Measurements from ENCODE around the gene MB21D2. TPM values are rescaled to one million over a fixed set of nuclear protein-coding genes. Genes with fewer than 3 reads are reported as not detected.

Gene MB21D2
- total and polyA plus RNA-seq, 2 of the 8 experiments (the other 6 are each of a cell fraction or from before 2014, with no cell fraction given): 10.0 to 21.0 TPM

DNA sequence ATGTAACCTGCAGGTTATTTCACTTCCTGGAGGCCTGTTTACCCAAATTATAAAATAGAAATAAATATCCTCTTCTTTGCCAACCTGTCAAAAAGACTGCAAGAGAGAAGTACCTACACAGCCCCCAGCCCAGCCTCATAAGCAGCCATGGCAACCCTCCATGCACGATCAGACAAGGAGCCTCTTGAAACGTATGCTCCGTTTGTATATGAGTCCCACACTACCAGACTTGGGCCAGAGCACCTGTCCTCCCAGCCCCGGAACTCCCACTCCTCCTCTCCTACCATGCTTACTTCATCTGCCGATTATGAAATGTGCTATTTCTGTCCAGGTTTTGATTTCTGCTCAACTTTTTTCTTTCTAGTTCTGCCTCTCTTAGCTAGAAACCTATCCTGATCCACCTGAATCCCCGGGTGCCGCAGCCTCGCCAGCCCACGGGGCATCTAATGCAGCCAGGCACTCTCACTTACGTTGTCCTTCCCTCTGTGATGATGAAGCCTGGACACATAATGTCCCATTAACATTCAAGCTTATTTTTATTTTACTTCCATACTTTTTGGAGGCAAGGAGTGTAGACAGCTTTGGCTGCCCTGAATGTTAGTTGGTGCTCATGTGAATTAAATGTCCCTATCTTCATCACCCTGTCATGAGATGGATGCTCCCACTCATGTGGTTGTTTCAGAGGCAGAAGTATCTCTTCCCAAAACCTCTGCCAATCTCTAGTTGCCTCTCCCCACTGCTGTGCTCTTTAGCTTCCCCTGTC lies 73.8 kb downstream of the MB21D2 start (continued):
- TF ChIP-seq, protein P1, sequence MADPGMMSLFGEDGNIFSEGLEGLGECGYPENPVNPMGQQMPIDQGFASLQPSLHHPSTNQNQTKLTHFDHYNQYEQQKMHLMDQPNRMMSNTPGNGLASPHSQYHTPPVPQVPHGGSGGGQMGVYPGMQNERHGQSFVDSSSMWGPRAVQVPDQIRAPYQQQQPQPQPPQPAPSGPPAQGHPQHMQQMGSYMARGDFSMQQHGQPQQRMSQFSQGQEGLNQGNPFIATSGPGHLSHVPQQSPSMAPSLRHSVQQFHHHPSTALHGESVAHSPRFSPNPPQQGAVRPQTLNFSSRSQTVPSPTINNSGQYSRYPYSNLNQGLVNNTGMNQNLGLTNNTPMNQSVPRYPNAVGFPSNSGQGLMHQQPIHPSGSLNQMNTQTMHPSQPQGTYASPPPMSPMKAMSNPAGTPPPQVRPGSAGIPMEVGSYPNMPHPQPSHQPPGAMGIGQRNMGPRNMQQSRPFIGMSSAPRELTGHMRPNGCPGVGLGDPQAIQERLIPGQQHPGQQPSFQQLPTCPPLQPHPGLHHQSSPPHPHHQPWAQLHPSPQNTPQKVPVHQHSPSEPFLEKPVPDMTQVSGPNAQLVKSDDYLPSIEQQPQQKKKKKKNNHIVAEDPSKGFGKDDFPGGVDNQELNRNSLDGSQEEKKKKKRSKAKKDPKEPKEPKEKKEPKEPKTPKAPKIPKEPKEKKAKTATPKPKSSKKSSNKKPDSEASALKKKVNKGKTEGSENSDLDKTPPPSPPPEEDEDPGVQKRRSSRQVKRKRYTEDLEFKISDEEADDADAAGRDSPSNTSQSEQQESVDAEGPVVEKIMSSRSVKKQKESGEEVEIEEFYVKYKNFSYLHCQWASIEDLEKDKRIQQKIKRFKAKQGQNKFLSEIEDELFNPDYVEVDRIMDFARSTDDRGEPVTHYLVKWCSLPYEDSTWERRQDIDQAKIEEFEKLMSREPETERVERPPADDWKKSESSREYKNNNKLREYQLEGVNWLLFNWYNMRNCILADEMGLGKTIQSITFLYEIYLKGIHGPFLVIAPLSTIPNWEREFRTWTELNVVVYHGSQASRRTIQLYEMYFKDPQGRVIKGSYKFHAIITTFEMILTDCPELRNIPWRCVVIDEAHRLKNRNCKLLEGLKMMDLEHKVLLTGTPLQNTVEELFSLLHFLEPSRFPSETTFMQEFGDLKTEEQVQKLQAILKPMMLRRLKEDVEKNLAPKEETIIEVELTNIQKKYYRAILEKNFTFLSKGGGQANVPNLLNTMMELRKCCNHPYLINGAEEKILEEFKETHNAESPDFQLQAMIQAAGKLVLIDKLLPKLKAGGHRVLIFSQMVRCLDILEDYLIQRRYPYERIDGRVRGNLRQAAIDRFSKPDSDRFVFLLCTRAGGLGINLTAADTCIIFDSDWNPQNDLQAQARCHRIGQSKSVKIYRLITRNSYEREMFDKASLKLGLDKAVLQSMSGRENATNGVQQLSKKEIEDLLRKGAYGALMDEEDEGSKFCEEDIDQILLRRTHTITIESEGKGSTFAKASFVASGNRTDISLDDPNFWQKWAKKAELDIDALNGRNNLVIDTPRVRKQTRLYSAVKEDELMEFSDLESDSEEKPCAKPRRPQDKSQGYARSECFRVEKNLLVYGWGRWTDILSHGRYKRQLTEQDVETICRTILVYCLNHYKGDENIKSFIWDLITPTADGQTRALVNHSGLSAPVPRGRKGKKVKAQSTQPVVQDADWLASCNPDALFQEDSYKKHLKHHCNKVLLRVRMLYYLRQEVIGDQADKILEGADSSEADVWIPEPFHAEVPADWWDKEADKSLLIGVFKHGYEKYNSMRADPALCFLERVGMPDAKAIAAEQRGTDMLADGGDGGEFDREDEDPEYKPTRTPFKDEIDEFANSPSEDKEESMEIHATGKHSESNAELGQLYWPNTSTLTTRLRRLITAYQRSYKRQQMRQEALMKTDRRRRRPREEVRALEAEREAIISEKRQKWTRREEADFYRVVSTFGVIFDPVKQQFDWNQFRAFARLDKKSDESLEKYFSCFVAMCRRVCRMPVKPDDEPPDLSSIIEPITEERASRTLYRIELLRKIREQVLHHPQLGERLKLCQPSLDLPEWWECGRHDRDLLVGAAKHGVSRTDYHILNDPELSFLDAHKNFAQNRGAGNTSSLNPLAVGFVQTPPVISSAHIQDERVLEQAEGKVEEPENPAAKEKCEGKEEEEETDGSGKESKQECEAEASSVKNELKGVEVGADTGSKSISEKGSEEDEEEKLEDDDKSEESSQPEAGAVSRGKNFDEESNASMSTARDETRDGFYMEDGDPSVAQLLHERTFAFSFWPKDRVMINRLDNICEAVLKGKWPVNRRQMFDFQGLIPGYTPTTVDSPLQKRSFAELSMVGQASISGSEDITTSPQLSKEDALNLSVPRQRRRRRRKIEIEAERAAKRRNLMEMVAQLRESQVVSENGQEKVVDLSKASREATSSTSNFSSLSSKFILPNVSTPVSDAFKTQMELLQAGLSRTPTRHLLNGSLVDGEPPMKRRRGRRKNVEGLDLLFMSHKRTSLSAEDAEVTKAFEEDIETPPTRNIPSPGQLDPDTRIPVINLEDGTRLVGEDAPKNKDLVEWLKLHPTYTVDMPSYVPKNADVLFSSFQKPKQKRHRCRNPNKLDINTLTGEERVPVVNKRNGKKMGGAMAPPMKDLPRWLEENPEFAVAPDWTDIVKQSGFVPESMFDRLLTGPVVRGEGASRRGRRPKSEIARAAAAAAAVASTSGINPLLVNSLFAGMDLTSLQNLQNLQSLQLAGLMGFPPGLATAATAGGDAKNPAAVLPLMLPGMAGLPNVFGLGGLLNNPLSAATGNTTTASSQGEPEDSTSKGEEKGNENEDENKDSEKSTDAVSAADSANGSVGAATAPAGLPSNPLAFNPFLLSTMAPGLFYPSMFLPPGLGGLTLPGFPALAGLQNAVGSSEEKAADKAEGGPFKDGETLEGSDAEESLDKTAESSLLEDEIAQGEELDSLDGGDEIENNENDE (IDR thresholded peaks at IDR 0.05; ENCODE audit: insufficient replicate concordance, low read length): no peak
- TF ChIP-seq KDM5A (IDR thresholded peaks at IDR 0.05; ENCODE audit: low read length) (no peak), POU5F1 (IDR thresholded peaks at IDR 0.05; ENCODE audit: low read depth, low read length) (no peak), SAP30 (IDR thresholded peaks at IDR 0.05; ENCODE audit: insufficient read depth, insufficient replicate concordance, low read length) (no peak), KDM4A (IDR thresholded peaks at IDR 0.05; ENCODE audit: low read depth, low read length, severe bottlenecking) (no peak), GTF2F1 (IDR thresholded peaks at IDR 0.05; ENCODE audit: borderline replicate concordance, low read depth, low read length) (no peak), JUND (IDR thresholded peaks at IDR 0.05; ENCODE audit: low read length) (no peak), TEAD4 (IDR thresholded peaks at IDR 0.05; ENCODE audit: low read depth, low read length) (no peak), CHD2 (IDR thresholded peaks at IDR 0.05; ENCODE audit: low read length) (no peak), POLR2AphosphoS5 (IDR thresholded peaks at IDR 0.05; ENCODE audit: low read depth, low read length) (no peak)
- TF ChIP-seq, protein P2, sequence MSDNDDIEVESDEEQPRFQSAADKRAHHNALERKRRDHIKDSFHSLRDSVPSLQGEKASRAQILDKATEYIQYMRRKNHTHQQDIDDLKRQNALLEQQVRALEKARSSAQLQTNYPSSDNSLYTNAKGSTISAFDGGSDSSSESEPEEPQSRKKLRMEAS (IDR thresholded peaks at IDR 0.05): no peak

Measured in H1 (cell line).